Natural killer cell treated with Interleukin-12 subunit alpha and Interleukin-12 subunit beta and Interleukin-15 and Interleukin-18, amount 100 ng/mL, for 72 hours (primary cell): Measurements from ENCODE around the gene ECHDC1. TPM values are rescaled to one million over a fixed set of nuclear protein-coding genes. Genes with fewer than 3 reads are reported as not detected.
A peak's percentile ranks its signal among the peaks of the same experiment; 100 is the strongest.

Experiments used
- ATAC-seq, 2 donors: fragments of 150-1000 bp; cut with Tn5 transposase in 1 of 2; sonication (Bioruptor Pico), chemical (Tn5 transposase) in 1 of 2; 2 replicates each; pipeline ENCODE4 v1.10.0; 2021
- DNase-seq: peaks from one replicate; pipeline ENCODE4 v3.0.0; 2022; ENCODE audit warnings: low spot score
- H3K27ac Mint-ChIP-seq, 2 donors: 1 replicate in 1 of 2; 2 replicates in 1 of 2; pipeline ENCODE4 v1.8.0; 2022; ENCODE audit warnings: mixed read lengths in 2 of 2, mild to moderate bottlenecking in 1 of 2, moderate library complexity in 1 of 2
- H3K27me3 Mint-ChIP-seq, 2 donors: 1 replicate in 1 of 2; 2 replicates in 1 of 2; pipeline ENCODE4 v1.8.0; 2022; ENCODE audit warnings: mixed read lengths in 2 of 2
- H3K36me3 Mint-ChIP-seq: one replicate; pipeline ENCODE4 v1.8.0; 2022; ENCODE audit warnings: mixed read lengths
- H3K4me1 Mint-ChIP-seq, 2 donors: 1 replicate in 1 of 2; 2 replicates in 1 of 2; pipeline ENCODE4 v1.8.0; 2022; ENCODE audit warnings: low read depth in 2 of 2, mixed read lengths in 2 of 2, mild to moderate bottlenecking in 1 of 2
- H3K4me3 Mint-ChIP-seq: one replicate; pipeline ENCODE4 v1.8.0; 2022; ENCODE audit warnings: mixed read lengths
- H3K9me3 Mint-ChIP-seq: 2 replicates; pipeline ENCODE4 v1.8.0; 2022; ENCODE audit warnings: mixed read lengths
- total RNA-seq, 2 donors: library from RNA; stranded (reverse); gene quantifications; one replicate each; pipeline ENCODE4 v1.2.3, GENCODE V29; 2022

The ECHDC1 gene
- total RNA-seq, 2 donors from 2014 or later = 52.2 to 60.6 TPM

DNA sequence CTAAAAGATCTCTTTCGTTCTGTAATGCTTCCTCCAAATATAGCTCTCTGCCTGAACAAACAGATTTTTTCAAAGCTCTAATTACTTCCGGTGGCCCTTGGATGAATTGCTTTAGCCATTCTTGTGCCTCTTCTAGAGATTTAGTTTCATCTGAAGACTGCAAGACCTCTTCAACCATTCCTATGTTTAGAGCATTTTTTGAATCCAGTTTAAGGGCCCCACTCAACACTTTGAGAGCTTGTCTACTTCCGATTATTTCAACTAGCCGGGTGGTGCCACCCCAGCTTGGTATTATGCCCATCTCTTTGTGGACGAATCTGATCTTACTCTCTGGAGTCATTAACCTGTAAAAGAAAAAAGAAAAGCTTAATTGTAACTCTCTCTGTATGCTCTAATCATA is 53.5 kb downstream of the ECHDC1 start:
- Mint-ChIP-seq H3K9me3 (no peaks in the 10 kb centered on the region), H3K27me3 (no peaks in the 10 kb centered on the region), H3K4me3 (no peak overlapping the region), H3K27ac (peak overlapping the region; percentile 13 to 21), H3K4me1 (peaks cover 22 to 24% of the 10 kb centered on the region in 2 donors), H3K36me3 (peaks cover 30% of the 10 kb centered on the region)
- ATAC-seq = no peak
- DNase-seq = no peak

DNA sequence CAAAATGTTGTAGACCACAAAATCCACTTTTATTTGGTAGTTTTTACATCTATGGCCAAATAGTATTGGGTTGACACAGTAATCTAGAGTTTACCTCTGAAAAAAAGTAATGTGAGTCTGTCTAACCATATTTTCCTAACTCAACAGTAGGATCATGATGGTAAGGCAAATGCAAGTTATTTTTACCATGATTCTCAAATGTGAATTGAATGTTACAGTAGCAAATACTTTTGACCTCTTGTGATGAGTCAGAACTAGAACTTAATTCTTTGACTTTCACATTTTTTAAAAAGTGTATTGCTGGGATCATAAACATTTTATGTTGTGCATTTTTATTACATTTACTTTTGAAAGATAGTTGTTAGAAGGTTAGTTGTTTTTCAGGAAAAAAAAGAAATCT is 54.7 kb downstream of the ECHDC1 start:
- H3K27ac Mint-ChIP-seq = no peak overlapping the region
- peaks cover 26% of the 10 kb centered on the region for H3K36me3 Mint-ChIP-seq
- no peak overlapping the region for H3K4me3 Mint-ChIP-seq
- H3K27me3 Mint-ChIP-seq = no peaks in the 10 kb centered on the region
- ATAC-seq = no peak
- no peaks in the 10 kb centered on the region for H3K9me3 Mint-ChIP-seq
- DNase-seq = no peak
- H3K4me1 Mint-ChIP-seq = peaks cover 17 to 24% of the 10 kb centered on the region in 2 donors

DNA sequence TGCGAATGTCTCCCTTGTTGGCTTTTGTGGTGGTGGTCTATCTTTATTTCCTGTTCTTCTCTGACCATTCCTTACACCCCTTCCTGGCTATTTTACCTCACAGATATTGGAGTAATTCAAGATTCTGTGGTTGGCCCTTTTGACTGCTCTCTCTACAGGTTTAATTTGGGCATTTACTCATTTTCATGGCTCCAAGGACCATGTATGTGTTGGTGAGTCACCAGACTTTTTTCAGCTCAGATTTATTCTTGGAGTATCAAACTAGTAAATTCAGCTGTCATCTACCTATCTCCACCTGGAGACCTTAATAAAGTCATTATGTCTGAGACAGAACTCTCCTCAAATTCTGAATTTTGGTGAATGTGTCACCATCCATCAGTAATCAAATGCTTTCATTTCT is 61.2 kb downstream of the ECHDC1 start:
- no peak overlapping the region for H3K4me3 Mint-ChIP-seq
- H3K27me3 Mint-ChIP-seq = no peaks in the 10 kb centered on the region
- H3K4me1 Mint-ChIP-seq = peaks cover 7 to 15% of the 10 kb centered on the region in 2 donors
- H3K27ac Mint-ChIP-seq = no peak overlapping the region
- no peak for ATAC-seq
- H3K9me3 Mint-ChIP-seq = no peaks in the 10 kb centered on the region
- no peak for DNase-seq
- H3K36me3 Mint-ChIP-seq = peaks cover 31% of the 10 kb centered on the region

DNA sequence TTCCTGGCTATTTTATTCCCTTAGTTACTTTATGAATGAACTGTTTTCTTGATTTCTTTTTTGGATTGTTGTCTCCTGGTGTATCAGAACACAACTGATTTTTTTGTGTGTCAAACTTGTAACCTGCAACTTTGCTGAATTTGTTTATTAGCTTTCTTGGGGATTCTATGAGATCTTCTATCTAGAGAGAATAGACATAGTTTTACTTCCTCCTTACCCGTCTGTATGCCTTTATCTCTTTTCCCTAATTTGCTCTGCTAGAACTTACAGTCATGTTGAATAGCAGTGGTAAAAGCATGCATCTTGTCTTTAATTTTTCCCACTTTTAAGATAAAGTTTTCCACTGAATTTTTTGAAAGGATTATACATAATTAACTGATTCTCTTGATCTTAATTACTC is 63.6 kb downstream of the ECHDC1 start:
- no peaks in the 10 kb centered on the region for H3K27me3 Mint-ChIP-seq
- ATAC-seq (no peak), DNase-seq (no peak)
- H3K9me3 Mint-ChIP-seq = no peaks in the 10 kb centered on the region
- H3K4me3 Mint-ChIP-seq = no peak overlapping the region
- H3K36me3 Mint-ChIP-seq = peaks cover 15% of the 10 kb centered on the region
- no peak overlapping the region for H3K27ac Mint-ChIP-seq
- peaks cover 8 to 9% of the 10 kb centered on the region in 2 donors for H3K4me1 Mint-ChIP-seq

GRCh38 chr6:127277878-127278843 is 65.2 kb downstream of the ECHDC1 start:
- Mint-ChIP-seq H3K9me3 (no peaks in the 10 kb centered on the region), H3K36me3 (peaks cover 15% of the 10 kb centered on the region), H3K4me3 (no peak overlapping the region), H3K4me1 (peaks cover 16 to 22% of the 10 kb centered on the region in 2 donors), H3K27me3 (no peaks in the 10 kb centered on the region), H3K27ac (no peak overlapping the region)
- ATAC-seq (no peak), DNase-seq (no peak)

DNA sequence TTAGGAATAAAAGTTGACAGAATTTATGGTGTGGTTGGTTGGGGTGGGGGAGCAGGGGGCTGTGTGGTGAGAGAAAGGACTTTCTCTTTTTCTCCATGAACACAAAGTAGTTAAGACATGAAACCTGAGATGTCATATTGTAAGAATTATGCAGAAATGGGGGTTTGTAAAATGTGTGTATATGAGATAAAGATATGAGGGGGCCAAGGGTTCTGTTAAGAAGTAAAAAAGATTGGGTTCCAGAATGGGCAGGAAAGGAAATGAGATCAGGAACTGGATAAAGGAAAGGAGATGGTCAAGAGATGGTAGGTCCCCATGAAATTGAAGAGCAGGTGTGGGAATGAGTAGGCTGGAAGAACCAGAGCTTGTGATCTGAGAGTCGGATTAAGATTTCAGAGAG is 67.1 kb downstream of the ECHDC1 start:
- H3K4me1 Mint-ChIP-seq = peaks cover 20 to 22% of the 10 kb centered on the region in 2 donors
- ATAC-seq (no peak), DNase-seq (no peak)
- H3K27ac Mint-ChIP-seq = no peak overlapping the region
- H3K27me3 Mint-ChIP-seq = no peaks in the 10 kb centered on the region
- H3K36me3 Mint-ChIP-seq = peaks cover 2% of the 10 kb centered on the region
- H3K4me3 Mint-ChIP-seq = no peak overlapping the region
- H3K9me3 Mint-ChIP-seq = no peaks in the 10 kb centered on the region

DNA sequence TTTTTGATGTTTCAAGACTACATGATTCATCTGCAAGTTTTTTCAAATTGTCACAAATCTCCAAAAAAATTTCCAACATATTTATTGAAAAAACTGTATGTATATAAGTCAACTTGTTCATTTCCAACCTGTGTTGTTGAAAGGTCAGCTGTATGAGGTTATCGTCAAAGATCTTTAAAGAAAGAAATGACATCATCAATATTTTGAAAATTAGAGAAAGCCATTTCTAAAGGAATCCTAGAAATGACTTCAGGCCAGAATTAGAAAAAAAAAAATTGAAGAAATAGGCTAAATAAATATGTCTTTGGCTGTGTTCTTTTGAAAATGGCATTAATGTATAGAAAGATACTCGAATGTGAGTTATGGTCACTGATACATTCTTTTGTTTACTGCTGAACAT is 69.9 kb downstream of the ECHDC1 start:
- H3K27me3 Mint-ChIP-seq = no peaks in the 10 kb centered on the region
- H3K36me3 Mint-ChIP-seq = no peaks in the 10 kb centered on the region
- no peak overlapping the region for H3K27ac Mint-ChIP-seq
- peaks cover 20 to 30% of the 10 kb centered on the region in 2 donors for H3K4me1 Mint-ChIP-seq
- DNase-seq (no peak), ATAC-seq (no peak)
- no peaks in the 10 kb centered on the region for H3K9me3 Mint-ChIP-seq
- no peak overlapping the region for H3K4me3 Mint-ChIP-seq

GRCh38 chr6:127272576-127272975 is 70.8 kb downstream of the ECHDC1 start:
- ATAC-seq (no peak), DNase-seq (no peak)
- no peaks in the 10 kb centered on the region for H3K27me3 Mint-ChIP-seq
- no peaks in the 10 kb centered on the region for H3K9me3 Mint-ChIP-seq
- H3K4me1 Mint-ChIP-seq = peaks cover 27 to 39% of the 10 kb centered on the region in 2 donors
- H3K27ac Mint-ChIP-seq = no peak overlapping the region
- H3K36me3 Mint-ChIP-seq = peaks cover 2% of the 10 kb centered on the region
- H3K4me3 Mint-ChIP-seq = no peak overlapping the region

- ATAC-seq (peak in 1 of 2 donors; percentile 2), DNase-seq (no peak)
- peak overlapping the region; percentile 96 for H3K27ac Mint-ChIP-seq
- peaks cover 0 to 2% of the 10 kb centered on the region in 2 donors for H3K27me3 Mint-ChIP-seq
- peaks cover 6% of the 10 kb centered on the region for H3K36me3 Mint-ChIP-seq
- peaks cover 23 to 31% of the 10 kb centered on the region in 2 donors for H3K4me1 Mint-ChIP-seq
- H3K9me3 Mint-ChIP-seq = no peaks in the 10 kb centered on the region
- peak overlapping the region; percentile 98 for H3K4me3 Mint-ChIP-seq
Measured at GRCh38 chr6:127267646-127268625, 75.5 kb downstream of the ECHDC1 start.

- peaks cover 22 to 31% of the 10 kb centered on the region in 2 donors for H3K4me1 Mint-ChIP-seq
- peak overlapping the region; percentile 98 for H3K4me3 Mint-ChIP-seq
- H3K9me3 Mint-ChIP-seq = no peaks in the 10 kb centered on the region
- peaks cover 0 to 2% of the 10 kb centered on the region in 2 donors for H3K27me3 Mint-ChIP-seq
- ATAC-seq (peak; percentile 88), DNase-seq (peak; percentile 75)
- peak overlapping the region; percentile 96 for H3K27ac Mint-ChIP-seq
- H3K36me3 Mint-ChIP-seq = peaks cover 6% of the 10 kb centered on the region
Measured at GRCh38 chr6:127266892-127267645, 76.3 kb downstream of the ECHDC1 start.

DNA sequence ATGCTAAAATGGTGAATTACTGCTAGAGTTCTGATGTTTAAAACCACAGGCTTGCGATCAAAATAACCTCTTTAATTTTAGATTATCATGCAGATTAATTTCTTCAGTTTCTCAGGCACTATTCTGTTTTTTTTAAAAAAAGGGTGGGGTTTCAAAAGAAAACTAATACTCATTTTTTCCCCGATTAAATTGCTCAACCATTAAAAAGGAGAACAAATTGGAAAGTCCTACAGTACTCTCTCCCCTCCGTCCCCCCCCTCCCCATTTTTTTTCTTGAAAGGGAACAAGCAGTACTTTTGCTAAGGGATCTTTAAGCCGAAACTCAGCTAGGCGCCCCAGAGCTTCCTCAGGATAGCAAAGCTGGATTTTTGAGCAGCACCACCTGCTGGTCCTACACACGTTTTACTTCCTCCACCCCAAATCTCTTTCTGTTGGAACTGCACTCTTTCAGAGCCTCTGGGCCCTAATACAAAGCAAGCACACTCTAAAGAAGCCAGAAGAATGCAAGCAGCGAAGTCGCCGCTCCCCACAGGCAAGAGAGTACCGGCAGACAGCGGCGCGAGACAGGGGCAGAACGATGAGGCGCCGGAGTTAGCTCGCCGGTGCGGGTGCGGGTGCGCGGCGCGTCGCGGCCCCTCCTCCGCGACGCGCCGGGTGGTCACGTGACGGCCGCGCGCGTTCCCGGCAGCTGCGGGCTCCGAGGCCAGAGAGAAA is 77.1 kb downstream of the ECHDC1 start, which contains the start of gene RNF146:
Gene RNF146, plus strand, starts transcription at position 687 of the 714 bp plus-strand sequence. CDS start 13,475 bp downstream, outside the sequence.
- Mint-ChIP-seq H3K9me3 (no peaks in the 10 kb centered on the region), H3K4me1 (peaks cover 20 to 31% of the 10 kb centered on the region in 2 donors), H3K27ac (peak within 1 kb of the TSS; percentile 96), H3K4me3 (peak within 1 kb of the TSS; percentile 98), H3K36me3 (peaks cover 6% of the 10 kb centered on the region), H3K27me3 (peaks cover 0 to 2% of the 10 kb centered on the region in 2 donors)
- DNase-seq (peak; percentile 82), ATAC-seq (peak; percentile 90 to 92)

GRCh38 chr6:127263481-127263880 is 79.9 kb downstream of the ECHDC1 start:
- ATAC-seq (no peak), DNase-seq (no peak)
- Mint-ChIP-seq H3K27ac (no peak overlapping the region), H3K4me1 (peaks cover 11 to 16% of the 10 kb centered on the region in 2 donors), H3K9me3 (no peaks in the 10 kb centered on the region), H3K36me3 (peaks cover 6% of the 10 kb centered on the region), H3K27me3 (peaks cover 0 to 10% of the 10 kb centered on the region in 2 donors), H3K4me3 (no peak overlapping the region)
